Measurements from ENCODE around the gene TRMT13. TPM values are rescaled to one million over a fixed set of nuclear protein-coding genes. Genes with fewer than 3 reads are reported as not detected.

The TRMT13 gene
- total RNA-seq, 1 experiment from 2014 or later = 19.4 TPM

DNA sequence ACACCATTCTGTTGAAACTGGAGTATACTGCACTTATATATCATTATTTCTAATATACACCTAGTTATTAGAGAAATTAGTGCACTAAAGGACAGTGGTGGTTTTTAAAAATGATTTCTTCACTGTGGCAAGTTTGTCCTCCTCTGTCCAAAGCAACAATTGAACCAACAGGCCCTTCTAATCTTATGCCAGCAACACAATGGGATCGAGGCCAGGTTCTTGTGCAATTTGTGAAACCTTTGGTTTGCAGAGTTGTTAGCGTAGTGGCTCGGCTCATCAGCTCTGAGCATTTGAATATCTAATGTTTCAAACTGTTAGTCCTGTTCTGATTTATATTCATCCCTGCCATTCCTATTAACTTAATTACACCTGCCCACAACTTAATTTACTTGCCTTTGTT lies 54.9 kb downstream of the TRMT13 start:
- no peaks in the 10 kb centered on the region for H3K79me2 ChIP-seq (ENCODE audit: insufficient read depth, low read length)
- H3K9ac ChIP-seq (ENCODE audit: extremely low read depth, insufficient read length, low read length) = no peak overlapping the region
- H3K27me3 Mint-ChIP-seq (ENCODE audit: low read depth) = no peaks in the 10 kb centered on the region

More for the DNA sequence above, 54.9 kb downstream of the TRMT13 start:
- no peak overlapping the region for H2BK120ac ChIP-seq (ENCODE audit: low read depth, low read length, poor library complexity, severe bottlenecking)
- H2BK12ac ChIP-seq (ENCODE audit: insufficient read length, low read depth, low read length) = no peak overlapping the region
- no peak overlapping the region for H3K18ac ChIP-seq (ENCODE audit: insufficient read length, low read depth, low read length)
- H3T11ph ChIP-seq (ENCODE audit: low read length) = no peak overlapping the region
- H3K14ac ChIP-seq (ENCODE audit: insufficient read depth, low read length) = no peak overlapping the region
- no peaks in the 10 kb centered on the region for H4K20me1 ChIP-seq (ENCODE audit: control insufficient read depth, insufficient read depth, insufficient read length)
- no peak overlapping the region for H4K8ac ChIP-seq (replicated peaks; ENCODE audit: insufficient read length, low read depth, low read length)
- no peak for DNase-seq
- H3K56ac ChIP-seq (ENCODE audit: insufficient read length, low read depth, low read length) = no peak overlapping the region
- no peak overlapping the region for H3K4ac ChIP-seq (ENCODE audit: low read depth, low read length)
- no peaks in the 10 kb centered on the region for H3K4me1 ChIP-seq (ENCODE audit: insufficient read depth, low read length)
- Mint-ChIP-seq H3K4me1 (no peaks in the 10 kb centered on the region), H3K36me3 (ENCODE audit: insufficient read depth in 1 of 3, low read depth in 3 of 3) (no peaks in the 10 kb centered on the region; a peak in 1 of 7 replicates), H3K27ac (no peak overlapping the region), H3K4me3 (no peak overlapping the region), H3K9me3 (no peaks in the 10 kb centered on the region)
- no peak overlapping the region for H2BK5ac ChIP-seq (ENCODE audit: insufficient read length, low read length)
- no peaks in the 10 kb centered on the region for H3K23me2 ChIP-seq (ENCODE audit: insufficient read length, low read depth, low read length, poor library complexity, severe bottlenecking)
- WGBS (ENCODE audit: extremely low coverage, insufficient read length, low lambda C conversion rate) = no CpG with 5 or more reads among the region's 3 CpGs
- no peak overlapping the region for H3K27ac ChIP-seq (ENCODE audit: insufficient read length, low read depth, low read length)
- H4K91ac ChIP-seq (ENCODE audit: insufficient read length, low read depth, low read length) = no peak overlapping the region
- H2AK5ac ChIP-seq (ENCODE audit: insufficient read length, low read length) = no peak overlapping the region
- H3K27me3 ChIP-seq (ENCODE audit: insufficient read depth, low read length) = no peaks in the 10 kb centered on the region
- no peak overlapping the region for H3K4me2 ChIP-seq (ENCODE audit: insufficient read depth, insufficient read length, low read length)
- H3K79me1 ChIP-seq (ENCODE audit: insufficient read depth, low read depth, low read length, poor library complexity, severe bottlenecking) = no peaks in the 10 kb centered on the region
- no peak overlapping the region for H4K5ac ChIP-seq (ENCODE audit: insufficient read length, low read depth, low read length)
- no peak overlapping the region for H2BK15ac ChIP-seq (ENCODE audit: low read depth, low read length)
- H3K9me3 ChIP-seq (ENCODE audit: control insufficient read depth, low read depth, low read length) = no peaks in the 10 kb centered on the region
- H2AFZ ChIP-seq (ENCODE audit: low read length) = no peak overlapping the region
- TF ChIP-seq, protein P1, sequence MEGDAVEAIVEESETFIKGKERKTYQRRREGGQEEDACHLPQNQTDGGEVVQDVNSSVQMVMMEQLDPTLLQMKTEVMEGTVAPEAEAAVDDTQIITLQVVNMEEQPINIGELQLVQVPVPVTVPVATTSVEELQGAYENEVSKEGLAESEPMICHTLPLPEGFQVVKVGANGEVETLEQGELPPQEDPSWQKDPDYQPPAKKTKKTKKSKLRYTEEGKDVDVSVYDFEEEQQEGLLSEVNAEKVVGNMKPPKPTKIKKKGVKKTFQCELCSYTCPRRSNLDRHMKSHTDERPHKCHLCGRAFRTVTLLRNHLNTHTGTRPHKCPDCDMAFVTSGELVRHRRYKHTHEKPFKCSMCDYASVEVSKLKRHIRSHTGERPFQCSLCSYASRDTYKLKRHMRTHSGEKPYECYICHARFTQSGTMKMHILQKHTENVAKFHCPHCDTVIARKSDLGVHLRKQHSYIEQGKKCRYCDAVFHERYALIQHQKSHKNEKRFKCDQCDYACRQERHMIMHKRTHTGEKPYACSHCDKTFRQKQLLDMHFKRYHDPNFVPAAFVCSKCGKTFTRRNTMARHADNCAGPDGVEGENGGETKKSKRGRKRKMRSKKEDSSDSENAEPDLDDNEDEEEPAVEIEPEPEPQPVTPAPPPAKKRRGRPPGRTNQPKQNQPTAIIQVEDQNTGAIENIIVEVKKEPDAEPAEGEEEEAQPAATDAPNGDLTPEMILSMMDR (conservative IDR thresholded peaks at IDR 0.05) = no peak
- H3K23ac ChIP-seq (ENCODE audit: insufficient read length, low read depth, low read length) = no peak overlapping the region
- no peak overlapping the region for H2BK20ac ChIP-seq (ENCODE audit: low read depth, low read length, poor library complexity, severe bottlenecking)

All from H9 (cell line).